HG03108 (cell line): ENCODE results near the gene DGKA.
"Not testable (repeated sequence)": the region's sequence is repeated elsewhere in the genome, so short reads cannot be mapped to it uniquely, and the experiment has no call there.

ENCODE experiments used
- ATAC-seq: cut with Tn5 transposase; IDR thresholded peaks from one replicate; pipeline ENCODE4 v1.9.1; 2021; ENCODE audit warnings: moderate library complexity; ENCODE audit not compliant: unreplicated experiment

DGKA gene

DNA sequence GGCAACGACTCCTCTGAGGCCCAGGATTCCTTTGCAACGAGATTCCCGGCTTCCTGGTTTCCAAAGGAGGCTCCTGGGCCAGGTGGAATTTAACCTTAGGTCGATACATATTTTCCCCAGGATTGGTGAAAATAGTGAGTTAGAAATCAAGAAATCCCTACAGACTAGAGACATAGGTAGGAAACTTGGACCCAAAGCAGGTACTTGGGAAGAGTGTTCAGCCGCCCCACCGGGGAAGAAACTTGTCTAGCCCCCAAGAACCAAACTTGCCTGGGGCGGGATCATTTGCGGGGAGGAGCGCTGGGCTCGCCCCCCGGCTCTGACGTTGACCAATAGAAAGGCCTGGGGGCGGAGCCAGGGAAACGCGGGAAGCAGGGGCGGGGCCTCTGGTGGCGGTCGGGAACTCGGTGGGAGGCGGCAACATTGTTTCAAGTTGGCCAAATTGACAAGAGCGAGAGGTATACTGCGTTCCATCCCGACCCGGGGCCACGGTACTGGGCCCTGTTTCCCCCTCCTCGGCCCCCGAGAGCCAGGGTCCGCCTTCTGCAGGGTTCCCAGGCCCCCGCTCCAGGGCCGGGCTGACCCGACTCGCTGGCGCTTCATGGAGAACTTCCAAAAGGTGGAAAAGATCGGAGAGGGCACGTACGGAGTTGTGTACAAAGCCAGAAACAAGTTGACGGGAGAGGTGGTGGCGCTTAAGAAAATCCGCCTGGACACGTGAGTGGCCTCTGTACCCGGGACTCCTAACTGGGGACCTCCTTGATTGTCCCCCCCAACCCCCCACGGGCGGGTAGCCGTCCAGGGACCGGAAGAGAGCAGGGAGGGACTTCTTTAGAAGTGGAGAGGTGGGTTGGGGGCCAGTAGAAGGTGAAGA lies 35.7 kb downstream of the DGKA start, which contains the start of gene CDK2:
CDK2 (plus strand) TSS at position 423 of the 874 bp plus-strand sequence; CDS start at position 602, 179 bp downstream.
- peak; percentile 98 for ATAC-seq

DNA sequence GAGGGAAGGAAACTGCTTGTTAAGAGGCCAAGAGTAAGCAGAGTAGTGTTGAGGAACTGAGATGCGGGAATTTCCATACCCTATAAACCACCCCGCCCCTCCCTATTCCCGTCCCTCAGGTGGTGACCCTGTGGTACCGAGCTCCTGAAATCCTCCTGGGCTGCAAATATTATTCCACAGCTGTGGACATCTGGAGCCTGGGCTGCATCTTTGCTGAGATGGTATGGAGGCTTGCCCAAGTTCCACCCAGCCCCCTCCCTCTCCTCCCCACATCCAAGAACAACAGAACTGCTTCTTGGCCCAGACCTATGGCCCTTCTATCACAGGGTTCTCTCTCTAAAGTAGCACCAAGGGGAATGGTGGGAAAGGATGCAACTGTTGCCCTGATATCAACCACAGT lies 38.4 kb downstream of the DGKA start:
- no peak for ATAC-seq

DNA sequence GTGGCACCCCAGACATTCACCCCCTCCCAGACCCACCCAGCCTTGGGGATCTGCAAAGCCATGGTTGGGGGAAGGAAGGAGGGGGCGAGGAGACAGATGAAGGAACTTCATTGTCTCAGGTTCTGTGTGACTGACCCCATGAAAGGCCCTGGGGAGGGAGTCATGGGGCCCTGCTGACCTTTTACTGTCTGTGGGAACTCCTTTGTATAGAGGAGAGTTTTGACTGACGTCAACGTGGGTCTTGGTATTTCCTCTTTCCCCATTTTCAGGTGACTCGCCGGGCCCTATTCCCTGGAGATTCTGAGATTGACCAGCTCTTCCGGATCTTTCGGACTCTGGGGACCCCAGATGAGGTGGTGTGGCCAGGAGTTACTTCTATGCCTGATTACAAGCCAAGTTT lies 39.8 kb downstream of the DGKA start:
- no peak for ATAC-seq

DNA sequence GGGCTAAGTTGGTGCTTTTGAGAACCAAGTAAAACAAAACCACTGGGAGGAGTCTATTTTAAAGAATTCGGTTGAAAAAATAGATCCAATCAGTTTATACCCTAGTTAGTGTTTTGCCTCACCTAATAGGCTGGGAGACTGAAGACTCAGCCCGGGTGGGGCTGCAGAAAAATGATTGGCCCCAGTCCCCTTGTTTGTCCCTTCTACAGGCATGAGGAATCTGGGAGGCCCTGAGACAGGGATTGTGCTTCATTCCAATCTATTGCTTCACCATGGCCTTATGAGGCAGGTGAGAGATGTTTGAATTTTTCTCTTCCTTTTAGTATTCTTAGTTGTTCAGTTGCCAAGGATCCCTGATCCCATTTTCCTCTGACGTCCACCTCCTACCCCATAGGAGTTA lies 41.1 kb downstream of the DGKA start:
- no peak for ATAC-seq

DNA sequence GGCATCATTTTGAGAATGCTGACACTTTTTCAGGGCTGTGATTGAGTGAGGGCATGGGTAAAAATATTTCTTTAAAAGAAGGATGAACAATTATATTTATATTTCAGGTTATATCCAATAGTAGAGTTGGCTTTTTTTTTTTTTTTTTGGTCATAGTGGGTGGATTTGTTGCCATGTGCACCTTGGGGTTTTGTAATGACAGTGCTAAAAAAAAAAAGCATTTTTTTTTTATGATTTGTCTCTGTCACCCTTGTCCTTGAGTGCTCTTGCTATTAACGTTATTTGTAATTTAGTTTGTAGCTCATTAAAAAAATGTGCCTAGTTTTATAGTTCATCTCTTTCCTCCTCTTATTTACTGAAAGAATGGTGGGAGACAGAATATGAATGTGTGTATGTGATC lies 41.5 kb downstream of the DGKA start:
- ATAC-seq, result no peak

DNA sequence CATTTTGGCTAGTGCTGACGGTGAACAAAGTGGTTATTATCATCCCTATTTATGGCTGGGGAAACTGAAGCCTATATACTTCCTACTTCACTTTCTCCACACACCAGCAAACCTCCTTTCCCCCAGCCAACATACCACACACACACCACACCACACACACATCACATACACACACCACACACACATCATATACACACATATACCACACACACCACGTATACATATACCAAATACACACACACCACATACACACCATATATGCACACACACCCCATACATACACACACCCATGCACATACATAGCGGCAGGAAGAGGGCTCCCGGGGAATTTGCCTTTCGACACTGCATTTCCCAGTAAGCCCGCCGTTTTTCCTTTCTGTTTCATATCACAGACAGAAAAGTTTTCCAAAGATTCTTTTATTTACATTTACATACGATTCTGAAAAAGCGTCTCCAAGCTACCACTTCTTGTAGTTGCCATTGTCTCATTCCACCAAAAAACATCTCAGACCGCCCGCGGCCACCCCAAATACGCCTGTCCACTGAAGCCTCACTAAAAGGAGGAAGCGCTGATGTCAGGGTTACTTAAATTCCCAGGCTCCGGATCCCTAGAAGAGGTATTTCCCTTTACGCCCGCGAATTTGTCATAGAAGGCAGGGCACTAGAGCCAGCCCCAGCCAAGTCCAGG lies 42.1 kb downstream of the DGKA start:
- no peak for ATAC-seq

DNA sequence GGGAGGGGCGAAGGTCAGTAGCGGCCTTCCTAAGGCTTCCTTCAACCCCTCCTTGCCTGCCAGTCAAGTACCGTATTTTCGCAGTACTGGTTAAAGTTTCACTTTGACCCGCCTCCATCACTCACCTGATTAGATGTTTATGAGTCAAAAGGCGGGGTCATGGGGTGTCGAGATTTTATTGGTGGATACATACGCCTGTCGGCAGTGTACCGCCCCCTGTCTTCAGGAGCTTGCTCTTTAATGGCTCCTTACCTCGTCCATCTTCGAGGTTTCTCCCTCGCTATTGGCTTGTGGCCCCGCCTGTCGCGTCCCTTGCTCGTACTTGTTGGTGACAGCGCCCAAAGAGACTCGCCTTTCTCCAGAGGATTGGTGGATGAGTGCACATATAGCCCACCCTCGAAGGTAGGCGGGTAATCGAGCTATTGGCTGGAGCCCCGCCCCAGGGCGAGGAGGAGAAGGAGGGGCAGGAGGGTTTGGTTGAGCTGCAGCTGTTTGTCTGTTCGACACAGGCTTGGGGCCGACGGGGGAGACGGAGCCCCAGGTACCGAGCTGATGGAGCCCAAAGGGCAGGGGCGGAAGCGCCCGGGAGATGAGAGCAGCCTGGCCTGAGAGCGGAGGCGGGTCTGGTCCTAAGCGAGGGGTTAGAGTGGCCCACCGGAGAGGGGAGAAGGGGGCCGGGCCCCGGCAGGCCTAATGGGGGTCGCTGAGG lies 42.8 kb downstream of the DGKA start, which contains the start of gene RAB5B:
RAB5B (plus strand) TSS at position 480 of the 709 bp plus-strand sequence. CDS start 12,883 bp downstream, outside the sequence.
- peak; percentile 90 for ATAC-seq

DNA sequence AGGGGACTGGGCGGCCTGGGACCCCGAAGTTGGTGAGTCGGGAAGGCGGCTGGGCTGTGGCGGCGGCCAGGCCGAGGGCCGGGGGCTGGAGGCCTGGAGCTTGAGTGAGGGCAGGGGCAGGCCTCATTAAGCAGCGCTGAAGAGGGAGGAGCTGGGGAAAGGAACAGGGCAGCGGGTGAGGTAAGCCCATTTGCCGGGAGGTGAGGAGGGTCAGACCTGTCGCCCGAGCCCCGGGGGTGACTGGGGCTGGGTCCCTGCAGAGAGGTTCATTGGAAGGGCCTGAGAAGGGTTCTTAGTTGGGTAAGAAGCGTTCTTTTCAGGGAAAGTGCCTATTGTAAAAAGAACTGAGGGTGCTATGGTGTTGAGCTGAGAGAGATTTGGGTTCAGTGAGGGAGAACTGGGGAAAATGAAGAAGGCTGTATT lies 43.4 kb downstream of the DGKA start:
- peak; percentile 2 for ATAC-seq

DNA sequence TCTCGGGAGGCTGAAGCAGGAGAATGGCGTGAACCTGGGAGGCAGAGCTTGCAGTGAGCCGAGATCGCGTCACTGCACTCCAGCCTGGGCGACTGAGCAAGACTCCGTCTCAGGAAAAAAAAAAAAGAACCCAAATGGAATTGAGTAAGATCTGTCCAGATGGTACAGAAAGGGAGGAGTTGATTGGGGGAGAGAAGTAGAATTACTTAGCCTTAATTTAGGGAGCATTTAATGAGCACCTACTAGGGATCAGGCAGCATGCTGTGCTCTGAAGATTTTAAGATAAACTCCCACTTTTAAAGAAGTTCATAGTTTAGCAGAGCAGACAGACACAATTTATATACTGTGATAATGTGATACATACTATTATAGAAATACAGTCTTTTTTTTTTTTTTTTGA lies 47.4 kb downstream of the DGKA start:
- ATAC-seq, result no peak

DNA sequence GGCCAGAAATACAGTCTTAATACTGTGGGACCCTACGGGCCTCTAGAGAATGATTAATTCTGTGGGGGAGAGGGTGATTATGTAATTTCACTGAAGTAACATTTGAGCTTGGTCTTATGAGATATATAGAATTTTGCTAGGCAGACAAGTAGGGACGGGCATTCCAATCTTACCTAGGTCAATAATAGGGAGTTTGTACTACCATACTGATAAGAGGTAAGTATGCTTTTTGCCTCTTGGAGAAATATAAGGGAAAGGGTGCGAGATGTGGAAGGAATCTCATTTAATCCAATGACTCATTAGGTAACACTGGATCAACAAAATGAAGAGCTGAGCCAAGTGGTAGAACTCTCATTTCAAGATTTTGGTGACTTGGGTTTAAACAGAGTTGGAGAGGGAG lies 48.1 kb downstream of the DGKA start:
- ATAC-seq, result no peak

DNA sequence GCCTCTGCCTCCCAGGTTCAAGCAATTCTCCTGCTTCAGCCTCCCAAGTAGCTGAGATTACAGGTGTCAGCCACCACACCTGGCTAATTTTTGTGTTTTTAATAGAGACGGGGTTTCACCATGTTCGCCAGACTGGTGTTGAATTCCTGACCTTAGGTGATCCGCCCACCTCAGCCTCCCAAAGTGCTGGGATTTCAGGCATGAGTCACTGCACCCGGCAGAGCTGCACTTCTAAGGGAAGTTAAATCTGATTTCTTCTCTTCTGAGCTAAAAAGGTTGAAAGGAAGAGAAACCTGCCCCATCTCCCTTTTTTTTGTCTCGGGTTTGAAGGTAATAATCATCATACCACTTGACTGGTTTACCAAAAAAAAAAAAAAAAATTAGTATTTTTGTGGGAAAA lies 50.9 kb downstream of the DGKA start:
- ATAC-seq, result not testable (repeated sequence)

DNA sequence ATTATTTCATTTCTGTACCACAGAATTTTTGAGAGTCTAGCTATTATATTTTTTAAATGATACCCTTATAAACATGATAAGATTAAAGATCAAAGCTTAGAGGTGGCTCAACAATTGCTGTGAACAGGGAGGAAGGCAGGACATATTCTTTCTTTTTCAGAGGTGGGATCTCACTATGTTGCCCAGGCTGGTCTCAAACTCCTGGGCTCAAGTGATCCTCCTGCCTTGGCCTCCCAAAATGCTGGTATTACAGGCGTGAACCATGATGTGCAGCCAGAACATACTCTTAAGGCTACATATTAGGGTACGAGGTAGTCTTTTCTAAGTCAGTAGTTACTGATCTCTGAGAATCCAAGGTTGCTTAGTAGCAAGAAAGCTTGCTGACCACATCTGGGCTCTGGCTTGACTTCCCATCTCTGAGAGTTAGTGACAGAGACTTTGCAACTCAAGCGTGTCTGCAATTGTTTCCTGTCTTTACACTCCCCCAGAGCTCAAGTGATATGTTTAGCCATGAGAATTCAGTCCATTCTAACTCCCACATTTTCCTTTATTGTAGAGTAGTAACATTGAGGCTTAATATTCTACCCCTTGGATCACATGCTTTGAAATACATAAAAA lies 51.5 kb downstream of the DGKA start:
- peak; percentile 93 for ATAC-seq

DNA sequence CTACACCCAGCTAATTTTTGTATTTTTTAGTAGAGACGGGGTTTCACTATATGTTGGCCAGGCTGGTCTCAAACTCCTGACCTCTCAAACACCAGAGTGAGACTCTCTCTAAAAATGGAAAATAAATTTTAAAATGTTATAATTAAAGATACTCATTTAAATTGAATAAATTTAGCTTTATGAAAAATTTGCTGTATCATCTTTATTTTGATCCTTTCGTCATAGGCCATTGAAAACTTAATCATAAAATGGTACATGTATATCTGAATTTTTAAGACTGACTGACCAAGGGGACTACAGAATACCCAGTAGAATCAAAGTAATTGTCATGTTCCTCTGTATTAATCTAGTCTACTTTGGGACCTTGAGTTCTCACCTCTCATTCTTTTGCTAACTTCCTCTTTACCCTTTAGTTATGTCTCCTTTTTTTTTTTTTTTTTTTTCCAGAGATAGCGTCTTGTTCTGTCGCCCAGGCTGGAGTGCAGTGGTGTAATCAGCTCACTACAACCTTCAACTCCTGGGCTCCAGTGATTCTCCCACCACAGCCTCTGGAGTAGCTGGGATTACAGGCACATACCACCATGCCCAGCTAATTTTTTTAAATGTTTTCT lies 52.4 kb downstream of the DGKA start:
- ATAC-seq, result no peak

DNA sequence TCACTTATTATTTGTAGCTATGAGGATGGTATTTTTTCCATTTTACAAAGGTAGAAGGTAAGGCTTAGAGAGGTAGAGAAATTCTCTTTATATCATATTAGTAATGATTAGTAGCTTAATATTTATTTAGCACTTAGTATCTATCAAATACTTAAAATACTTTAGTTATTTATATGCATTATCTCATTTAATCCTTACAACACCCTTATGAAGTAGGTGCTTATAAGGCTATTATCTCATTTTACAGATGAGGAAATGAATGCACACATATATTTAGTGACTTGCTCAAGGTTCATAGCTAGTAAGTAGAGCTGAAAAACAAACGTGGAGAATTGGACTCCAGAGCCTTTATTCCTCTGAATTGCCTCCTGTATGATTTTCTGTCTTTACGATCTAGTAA lies 53.9 kb downstream of the DGKA start:
- no peak for ATAC-seq

DNA sequence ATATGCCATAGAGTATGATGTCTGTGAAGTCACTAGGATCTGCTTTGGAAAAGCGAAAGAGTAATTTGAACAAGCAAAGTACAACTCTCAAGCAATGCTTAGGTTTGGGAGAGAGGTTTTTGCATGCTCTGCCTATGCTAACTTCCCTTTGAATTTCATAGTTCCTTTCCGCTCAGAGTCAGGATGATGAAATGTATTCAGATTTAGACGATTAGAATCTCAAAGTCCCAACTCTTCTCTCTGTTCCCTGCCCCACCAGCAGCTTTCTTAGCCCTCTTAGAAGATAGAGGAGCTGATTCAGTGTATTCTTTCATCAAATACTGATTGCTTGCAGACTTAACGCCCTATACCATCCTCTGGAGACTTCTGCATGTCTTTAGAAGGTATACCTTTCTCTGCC lies 54.4 kb downstream of the DGKA start:
- ATAC-seq, result no peak

DNA sequence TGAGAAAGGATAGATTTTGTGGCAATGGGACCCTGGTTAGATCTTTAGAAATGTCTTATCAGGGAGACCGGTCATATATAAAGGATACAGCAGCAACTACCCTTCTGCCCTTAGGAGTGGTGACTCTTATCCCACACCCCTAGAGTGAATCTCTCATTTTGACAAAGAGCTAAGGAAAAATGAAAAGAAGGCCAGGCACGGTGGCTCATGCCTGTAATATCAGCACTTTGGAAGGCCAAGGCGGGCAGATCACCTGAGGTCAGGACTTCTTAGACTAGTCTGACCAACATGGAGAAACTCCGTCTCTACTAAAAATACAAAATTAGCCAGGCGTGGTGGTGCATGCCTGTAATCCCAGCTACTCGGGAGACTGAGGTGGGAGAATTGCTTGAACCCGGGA lies 55.0 kb downstream of the DGKA start:
- not testable (repeated sequence) for ATAC-seq

DNA sequence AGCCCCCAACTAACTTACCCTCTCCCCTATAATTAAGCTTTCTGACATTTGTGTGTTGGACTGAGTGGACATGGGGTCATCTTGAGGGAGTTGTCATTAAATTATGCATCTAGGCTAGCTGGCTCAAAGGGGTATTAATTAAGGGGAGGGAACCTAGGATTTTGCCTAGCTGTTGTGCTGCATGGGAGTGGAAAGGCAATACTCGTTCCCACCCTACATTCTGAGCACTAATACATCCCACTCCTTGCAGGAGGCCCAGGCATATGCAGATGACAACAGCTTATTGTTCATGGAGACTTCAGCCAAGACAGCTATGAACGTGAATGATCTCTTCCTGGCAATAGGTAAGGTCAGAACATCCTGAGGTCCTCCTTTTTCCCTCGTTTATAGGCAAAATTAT lies 60.1 kb downstream of the DGKA start:
- ATAC-seq, result no peak

DNA sequence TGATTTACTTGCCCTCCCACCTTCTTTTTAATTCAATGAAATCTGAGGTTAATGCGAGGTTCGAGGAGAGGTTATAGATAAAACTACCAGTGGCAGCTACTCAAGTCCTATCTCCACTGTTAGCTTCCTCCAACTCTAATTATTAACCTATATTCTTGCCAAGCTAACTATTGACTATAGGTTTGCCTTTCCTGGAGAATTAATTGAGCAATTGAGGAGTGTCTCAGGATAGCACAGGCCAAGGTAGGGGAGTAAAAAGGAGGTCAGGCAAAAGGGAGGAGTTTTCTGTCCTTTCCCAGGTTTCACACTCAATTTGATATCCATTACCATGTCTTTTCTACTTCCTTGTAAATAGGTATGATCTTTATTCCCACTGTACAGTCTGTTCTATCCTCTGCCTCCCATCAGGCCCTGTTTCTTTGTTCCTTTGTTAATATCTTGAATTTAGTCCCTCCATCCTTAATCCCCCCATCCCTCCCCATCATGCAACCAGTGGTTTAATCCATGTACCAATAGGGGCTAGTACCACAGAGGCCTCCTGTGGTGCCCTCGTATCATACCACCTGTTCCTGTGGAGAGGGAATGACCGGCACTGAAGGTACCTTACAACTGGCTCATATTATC lies 62.4 kb downstream of the DGKA start:
- ATAC-seq, result no peak

DNA sequence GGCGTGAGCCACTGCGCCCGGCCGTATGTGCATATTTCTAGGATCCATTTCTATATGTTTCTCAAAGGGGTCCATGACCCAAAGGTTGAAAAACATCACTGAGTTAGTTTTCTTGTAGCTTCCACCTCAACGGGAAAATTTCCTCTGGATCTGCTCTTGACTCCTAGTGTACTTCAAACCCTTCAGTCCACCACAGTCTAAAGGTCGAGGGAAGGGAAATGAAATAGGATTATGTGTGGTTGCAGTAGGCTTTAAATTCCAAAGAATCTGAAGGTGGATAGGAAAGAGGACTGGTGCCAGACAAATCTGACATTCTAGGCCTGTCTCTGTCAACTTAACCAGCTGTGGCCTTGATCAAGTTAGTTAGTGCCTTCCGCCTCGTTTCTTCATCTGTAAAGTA lies 64.4 kb downstream of the DGKA start:
- ATAC-seq, result no peak

DNA sequence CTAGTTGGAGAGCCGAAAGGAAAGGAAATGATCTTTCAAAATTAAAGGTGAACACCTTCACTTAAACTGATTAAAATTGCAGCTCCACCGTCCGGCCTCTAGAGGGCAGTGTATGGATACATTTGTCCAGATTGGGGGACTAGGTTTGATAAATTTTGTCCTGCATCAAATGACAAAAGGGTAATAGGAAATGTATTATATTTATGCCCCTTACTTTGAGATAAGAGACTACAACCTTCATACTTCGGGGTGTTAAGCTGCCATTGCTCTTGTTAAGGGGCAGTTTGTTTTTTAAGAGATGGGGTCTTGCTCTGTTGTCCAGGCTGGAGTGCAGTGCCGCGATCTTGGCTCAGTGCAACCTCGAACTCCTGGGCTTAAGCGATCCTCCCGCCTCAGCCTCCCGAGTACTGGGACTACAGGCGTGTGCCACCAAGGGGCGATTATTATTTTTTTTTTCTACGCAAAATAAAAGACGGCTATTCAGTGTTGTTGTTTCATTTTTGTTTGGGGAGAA lies 65.3 kb downstream of the DGKA start:
- ATAC-seq, result no peak
